Fibroblast of lung (primary cell): Measurements from ENCODE around the gene AURKB.

Experiments used
- CTCF ChIP-seq, 2 donors: IDR thresholded peaks in 1 of 2; conservative IDR thresholded peaks in 1 of 2; 1 replicate in 1 of 2; 2 replicates in 1 of 2; pipeline ENCODE4 v1.5.1; 2011 to 2012; ENCODE audit warnings: low read length in 2 of 2, control low read depth in 1 of 2, inconsistent platforms in 1 of 2, low read depth in 1 of 2, mild to moderate bottlenecking in 1 of 2
- EZH2 ChIP-seq: IDR thresholded peaks from 2 replicates; pipeline ENCODE4 v1.5.1; 2012; ENCODE audit warnings: low read length, control low read depth, mild to moderate bottlenecking; ENCODE audit errors: missing control alignments

- TF ChIP-seq CTCF (conservative IDR thresholded peaks at IDR 0.05 in 1 of 2, IDR thresholded peaks at IDR 0.05 in 1 of 2; ENCODE audit: low read depth in 1 of 2, low read length in 2 of 2) (no peak), EZH2 (no peak)
These were observed 33.5 kb upstream of the AURKB start for GRCh38 chr17:8243827-8244226.
